ENCODE measurements around the gene CR2. TPM values are rescaled to one million over a fixed set of nuclear protein-coding genes. Genes with fewer than 3 reads are reported as not detected.
"Not testable (repeated sequence)": the region's sequence is repeated elsewhere in the genome, so short reads cannot be mapped to it uniquely, and the experiment has no call there.

The CR2 gene
- total RNA-seq, 1 donor from 2014 or later = not detected

- Histone ChIP-seq H3K4me1 (no peaks in the 10 kb centered on the region), H3K9me3 (no peaks in the 10 kb centered on the region), H3K36me3 (no peaks in the 10 kb centered on the region), H3K27me3 (no peaks in the 10 kb centered on the region), H3K4me3 (no peak overlapping the region), H3K27ac (no peak overlapping the region)
- no peak for TF ChIP-seq CTCF (IDR thresholded peaks at IDR 0.05)
- intact Hi-C loops (cut with DNase I) = no loop called here
- DNase-seq (ENCODE audit: low spot score in 2 of 2) = no peak
These were observed 56.3 kb downstream of the CR2 start for GRCh38 chr1:207510444-207510843.

- TF ChIP-seq CTCF (IDR thresholded peaks at IDR 0.05) = no peak
These were observed 60.8 kb downstream of the CR2 start for GRCh38 chr1:207514890-207515289.

GRCh38 chr1:207516729-207517128, 62.6 kb downstream of the CR2 start:
- H3K36me3 ChIP-seq = no peaks in the 10 kb centered on the region
- DNase-seq (ENCODE audit: low spot score in 2 of 2) = no peak
- no peak for TF ChIP-seq CTCF (IDR thresholded peaks at IDR 0.05)
- intact Hi-C loops (cut with DNase I) = no loop called here
- no peaks in the 10 kb centered on the region for H3K27me3 ChIP-seq
- H3K27ac ChIP-seq = no peak overlapping the region
- no peaks in the 10 kb centered on the region for H3K9me3 ChIP-seq
- H3K4me3 ChIP-seq = no peak overlapping the region
- no peaks in the 10 kb centered on the region for H3K4me1 ChIP-seq

More at GRCh38 chr1:207514890-207515289, 60.8 kb downstream of the CR2 start:
- Histone ChIP-seq H3K4me3 (no peak overlapping the region), H3K4me1 (no peaks in the 10 kb centered on the region), H3K27me3 (no peaks in the 10 kb centered on the region), H3K27ac (no peak overlapping the region), H3K9me3 (no peaks in the 10 kb centered on the region), H3K36me3 (no peaks in the 10 kb centered on the region)
- intact Hi-C loops (cut with DNase I) = no loop called here
- no peak for DNase-seq (ENCODE audit: low spot score in 2 of 2)

- no peak for DNase-seq (ENCODE audit: low spot score in 2 of 2)
- H3K4me1 ChIP-seq = no peaks in the 10 kb centered on the region
- H3K36me3 ChIP-seq = no peaks in the 10 kb centered on the region
- no peaks in the 10 kb centered on the region for H3K9me3 ChIP-seq
- H3K27me3 ChIP-seq = no peaks in the 10 kb centered on the region
- intact Hi-C loops (cut with DNase I) = no loop called here
- H3K27ac ChIP-seq = no peak overlapping the region
- no peak for TF ChIP-seq CTCF (IDR thresholded peaks at IDR 0.05)
- no peak overlapping the region for H3K4me3 ChIP-seq
These were observed 64.6 kb downstream of the CR2 start for GRCh38 chr1:207518608-207519236.

GRCh38 chr1:207519505-207520399, 65.6 kb downstream of the CR2 start:
- Histone ChIP-seq H3K4me3 (no peak overlapping the region), H3K9me3 (no peaks in the 10 kb centered on the region), H3K27me3 (no peaks in the 10 kb centered on the region), H3K27ac (no peak overlapping the region), H3K4me1 (no peaks in the 10 kb centered on the region), H3K36me3 (no peaks in the 10 kb centered on the region)
- intact Hi-C loops (cut with DNase I) = no loop called here
- no peak for DNase-seq (ENCODE audit: low spot score in 2 of 2)
- TF ChIP-seq CTCF (IDR thresholded peaks at IDR 0.05) = no peak

- intact Hi-C loops (cut with DNase I); H3K36me3 ChIP-seq; H3K4me3 ChIP-seq; H3K27me3 ChIP-seq; H3K9me3 ChIP-seq; DNase-seq (ENCODE audit: low spot score in 2 of 2); H3K4me1 ChIP-seq; H3K27ac ChIP-seq: not testable (repeated sequence)
These were observed 66.5 kb downstream of the CR2 start for GRCh38 chr1:207520400-207521345.

- H3K4me3 ChIP-seq; DNase-seq (ENCODE audit: low spot score in 2 of 2); H3K36me3 ChIP-seq; H3K27me3 ChIP-seq; intact Hi-C loops (cut with DNase I); H3K4me1 ChIP-seq; H3K9me3 ChIP-seq; H3K27ac ChIP-seq: not testable (repeated sequence)
These were observed 71.1 kb downstream of the CR2 start for GRCh38 chr1:207525239-207525638.

GRCh38 chr1:207528401-207528800, 74.3 kb downstream of the CR2 start:
- H3K36me3 ChIP-seq; H3K9me3 ChIP-seq; DNase-seq (ENCODE audit: low spot score in 2 of 2); H3K27ac ChIP-seq; intact Hi-C loops (cut with DNase I); H3K27me3 ChIP-seq; H3K4me1 ChIP-seq; H3K4me3 ChIP-seq: not testable (repeated sequence)

Data from ascending aorta (tissue), 2 donors.